Liver (tissue), 9 donors: ENCODE data around the gene CSTPP1. TPM values are rescaled to one million over a fixed set of nuclear protein-coding genes. Genes with fewer than 3 reads are reported as not detected.

Experiments
- DNase-seq: peaks from one replicate; pipeline ENCODE4 v3.0.0-alpha.2; 2017; ENCODE audit warnings: low spot score
- H3K27ac ChIP-seq, 2 donors: one replicate each; pipeline ENCODE4 v1.7.0; 2013; ENCODE audit warnings: inconsistent platforms in 2 of 2, low read length in 2 of 2, control low read depth in 1 of 2, low read depth in 1 of 2, mild to moderate bottlenecking in 1 of 2
- H3K27me3 ChIP-seq, 4 donors: one replicate each; pipeline versions ENCODE4 v1.6.1 to v1.7.0; 2013; ENCODE audit warnings: low read length in 3 of 4, inconsistent platforms in 1 of 4, mild to moderate bottlenecking in 1 of 4, moderate library complexity in 1 of 4; ENCODE audit not compliant: control insufficient read depth in 4 of 4, insufficient read depth in 4 of 4
- H3K36me3 ChIP-seq, 4 donors: one replicate each; pipeline versions ENCODE4 v1.6.1 to v1.7.0; 2013; ENCODE audit warnings: low read length in 3 of 4, mild to moderate bottlenecking in 3 of 4, low read depth in 1 of 4, moderate library complexity in 1 of 4; ENCODE audit not compliant: control insufficient read depth in 4 of 4, insufficient read depth in 3 of 4
- H3K4me1 ChIP-seq, 4 donors: one replicate each; pipeline versions ENCODE4 v1.6.1 to v1.7.0; 2013; ENCODE audit warnings: low read length in 3 of 4, mild to moderate bottlenecking in 3 of 4, moderate library complexity in 1 of 4; ENCODE audit not compliant: control insufficient read depth in 4 of 4, insufficient read depth in 4 of 4
- H3K4me3 ChIP-seq, 3 donors: one replicate each; pipeline versions ENCODE4 v1.6.1 to v1.7.0; 2013; ENCODE audit warnings: low read length in 3 of 3, control low read depth in 1 of 3, low read depth in 1 of 3, mild to moderate bottlenecking in 1 of 3
- H3K9ac ChIP-seq, 2 donors: one replicate each; pipeline ENCODE4 v1.7.0; 2013; ENCODE audit warnings: low read length in 2 of 2, mild to moderate bottlenecking in 2 of 2, moderate library complexity in 2 of 2, control low read depth in 1 of 2, low read depth in 1 of 2
- H3K9me3 ChIP-seq, 4 donors: one replicate each; pipeline versions ENCODE4 v1.6.1 to v1.7.0; 2013; ENCODE audit warnings: low read length in 3 of 4; ENCODE audit not compliant: control insufficient read depth in 4 of 4
- CTCF ChIP-seq: fragments of 150-350 bp; IDR thresholded peaks from 2 replicates; pipeline ENCODE4 v1.5.1; 2017; ENCODE audit warnings: improper control_type of control experiment, low read depth, low read length; ENCODE audit not compliant: missing input control
- EGR1 ChIP-seq, 2 donors: IDR thresholded peaks; 2 replicates each; pipeline ENCODE4 v1.6.1; 2016 to 2018; ENCODE audit warnings: antibody characterized with exemption in 2 of 2, low read depth in 2 of 2
- FOXA1 ChIP-seq: IDR thresholded peaks from 2 replicates; pipeline ENCODE4 v1.6.1; 2016; ENCODE audit warnings: antibody characterized with exemption
- FOXA2 ChIP-seq: IDR thresholded peaks from 2 replicates; pipeline ENCODE4 v1.6.1; 2016; ENCODE audit warnings: antibody characterized with exemption
- GABPA ChIP-seq, 2 donors: IDR thresholded peaks in 1 of 2; conservative IDR thresholded peaks in 1 of 2; 2 replicates each; pipeline ENCODE4 v1.6.1; 2016; ENCODE audit warnings: antibody characterized with exemption in 2 of 2, mild to moderate bottlenecking in 1 of 2, moderate library complexity in 1 of 2
- HNF4G ChIP-seq: IDR thresholded peaks from 2 replicates; pipeline ENCODE4 v1.6.1; 2016; ENCODE audit warnings: antibody characterized with exemption
- JUND ChIP-seq, 2 donors: IDR thresholded peaks; 2 replicates each; pipeline ENCODE4 v1.6.1; 2016; ENCODE audit warnings: antibody characterized with exemption in 2 of 2
- NR2F2 ChIP-seq: IDR thresholded peaks from 2 replicates; pipeline ENCODE4 v1.6.1; 2016; ENCODE audit warnings: antibody characterized with exemption
- RAD21 ChIP-seq, 2 donors: IDR thresholded peaks; 2 replicates each; pipeline ENCODE4 v1.6.1; 2016; ENCODE audit warnings: antibody characterized with exemption in 2 of 2, mild to moderate bottlenecking in 2 of 2
- REST ChIP-seq: IDR thresholded peaks from 2 replicates; pipeline ENCODE4 v1.6.1; 2016; ENCODE audit warnings: antibody characterized with exemption, mild to moderate bottlenecking
- RXRA ChIP-seq, 2 donors: IDR thresholded peaks; 2 replicates each; pipeline ENCODE4 v1.6.1; 2017 to 2018; ENCODE audit warnings: antibody characterized with exemption in 2 of 2, mild to moderate bottlenecking in 1 of 2
- SP1 ChIP-seq: IDR thresholded peaks from 2 replicates; pipeline ENCODE4 v1.6.1; 2018; ENCODE audit warnings: antibody characterized with exemption, mild to moderate bottlenecking
- TAF1 ChIP-seq: conservative IDR thresholded peaks from 2 replicates; pipeline ENCODE4 v1.6.1; 2016; ENCODE audit warnings: antibody characterized with exemption, mild to moderate bottlenecking
- YY1 ChIP-seq: IDR thresholded peaks from 2 replicates; pipeline ENCODE4 v1.6.1; 2016; ENCODE audit warnings: antibody characterized with exemption, mild to moderate bottlenecking
- WGBS: extraction: QIAGEN DNeasy Blood & Tissue Kit; methylation state at CpG from one replicate; pipeline ENCODE4 v1.1.7; 2013; 5-methylcytosine and 5-hydroxymethylcytosine counted together
- polyA plus RNA-seq, 2 donors: library from polyadenylated mRNA; stranded (reverse) in 1 of 2; unstranded in 1 of 2; fragments of 200-250 nt in 1 of 2; fragments of >200 nt in 1 of 2; fragmentation: Nextera tagmentation in 1 of 2; extraction: Ambion mirVana in 1 of 2; gene quantifications; one replicate each; pipeline versions ENCODE4 v1.2.1 to v1.2.3, GENCODE V29; 2013 to 2015
- total RNA-seq, 2 donors: library from RNA; depleted of rRNA; stranded (reverse); fragments of >200 nt; gene quantifications; one replicate each; pipeline ENCODE4 v1.2.3, GENCODE V29; 2014
- TF ChIP-seq, protein P1 (sequence below): IDR thresholded peaks from 2 replicates; pipeline ENCODE4 v1.6.1; 2016; ENCODE audit warnings: antibody characterized with exemption
- TF ChIP-seq, protein P2 (sequence below): IDR thresholded peaks from 2 replicates; pipeline ENCODE4 v1.6.1; 2016; ENCODE audit warnings: antibody characterized with exemption
- TF ChIP-seq, protein P3 (sequence below): IDR thresholded peaks from 2 replicates; pipeline ENCODE4 v1.6.1; 2016; ENCODE audit warnings: antibody characterized with exemption
- donor health status: healthy.
- donor health status: healthy.
- donor health status: healthy.
- donor health status: healthy.
- donor health status: healthy.

Gene CSTPP1
- total and polyA plus RNA-seq, 4 donors: 5.4 to 6.6 (median 5.7) TPM

- no peak for TF ChIP-seq EGR1 (IDR thresholded peaks at IDR 0.05; ENCODE audit: low read depth in 2 of 2)
- no peak for TF ChIP-seq TAF1
- no peak for TF ChIP-seq REST
- TF ChIP-seq FOXA2: no peak
- TF ChIP-seq CTCF: no peak
- TF ChIP-seq, protein P1, sequence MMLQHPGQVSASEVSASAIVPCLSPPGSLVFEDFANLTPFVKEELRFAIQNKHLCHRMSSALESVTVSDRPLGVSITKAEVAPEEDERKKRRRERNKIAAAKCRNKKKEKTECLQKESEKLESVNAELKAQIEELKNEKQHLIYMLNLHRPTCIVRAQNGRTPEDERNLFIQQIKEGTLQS: no peak
- Histone ChIP-seq H3K27me3 (no peaks in the 10 kb centered on the region), H3K27ac (no peak overlapping the region), H3K36me3 (no peaks in the 10 kb centered on the region), H3K4me3 (no peak overlapping the region), H3K4me1 (peaks cover 8 to 28% (median 22%) of the 10 kb centered on the region in 4 donors), H3K9me3 (no peaks in the 10 kb centered on the region), H3K9ac (no peak overlapping the region)
- DNase-seq: no peak
- 52% methylated on average over 1 of the region's 1 CpG for WGBS
These were observed 65.8 kb downstream of the CSTPP1 start for GRCh38 chr11:47002390-47002789.

GRCh38 chr11:47003180-47003877 lies 66.8 kb downstream of the CSTPP1 start:
- Histone ChIP-seq H3K4me1 (peaks cover 8 to 28% (median 22%) of the 10 kb centered on the region in 4 donors), H3K27ac (peak overlapping the region in 1 of 2 donors; percentile 34), H3K9ac (no peak overlapping the region), H3K27me3 (no peaks in the 10 kb centered on the region), H3K9me3 (no peaks in the 10 kb centered on the region), H3K36me3 (no peaks in the 10 kb centered on the region), H3K4me3 (no peak overlapping the region)
- 62% methylated on average over 3 of the region's 3 CpGs for WGBS
- DNase-seq: no peak
- no peak for TF ChIP-seq HNF4G
- TF ChIP-seq, protein P2, sequence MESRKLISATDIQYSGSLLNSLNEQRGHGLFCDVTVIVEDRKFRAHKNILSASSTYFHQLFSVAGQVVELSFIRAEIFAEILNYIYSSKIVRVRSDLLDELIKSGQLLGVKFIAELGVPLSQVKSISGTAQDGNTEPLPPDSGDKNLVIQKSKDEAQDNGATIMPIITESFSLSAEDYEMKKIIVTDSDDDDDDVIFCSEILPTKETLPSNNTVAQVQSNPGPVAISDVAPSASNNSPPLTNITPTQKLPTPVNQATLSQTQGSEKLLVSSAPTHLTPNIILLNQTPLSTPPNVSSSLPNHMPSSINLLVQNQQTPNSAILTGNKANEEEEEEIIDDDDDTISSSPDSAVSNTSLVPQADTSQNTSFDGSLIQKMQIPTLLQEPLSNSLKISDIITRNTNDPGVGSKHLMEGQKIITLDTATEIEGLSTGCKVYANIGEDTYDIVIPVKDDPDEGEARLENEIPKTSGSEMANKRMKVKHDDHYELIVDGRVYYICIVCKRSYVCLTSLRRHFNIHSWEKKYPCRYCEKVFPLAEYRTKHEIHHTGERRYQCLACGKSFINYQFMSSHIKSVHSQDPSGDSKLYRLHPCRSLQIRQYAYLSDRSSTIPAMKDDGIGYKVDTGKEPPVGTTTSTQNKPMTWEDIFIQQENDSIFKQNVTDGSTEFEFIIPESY: peak; percentile 34
- peak; percentile 99 for TF ChIP-seq JUND (IDR thresholded peaks at IDR 0.05)
- TF ChIP-seq YY1: peak; percentile 33
- TF ChIP-seq RXRA (IDR thresholded peaks at IDR 0.05): peak; percentile 69 to 77
- TF ChIP-seq TAF1: no peak
- TF ChIP-seq, protein P3, sequence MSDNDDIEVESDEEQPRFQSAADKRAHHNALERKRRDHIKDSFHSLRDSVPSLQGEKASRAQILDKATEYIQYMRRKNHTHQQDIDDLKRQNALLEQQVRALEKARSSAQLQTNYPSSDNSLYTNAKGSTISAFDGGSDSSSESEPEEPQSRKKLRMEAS: peak; percentile 27
- no peak for TF ChIP-seq FOXA1
- TF ChIP-seq CTCF: no peak
- peak; percentile 80 to 92 for TF ChIP-seq EGR1 (IDR thresholded peaks at IDR 0.05; ENCODE audit: low read depth in 2 of 2)
- TF ChIP-seq, protein P1: peak; percentile 84
- peak; percentile 78 for TF ChIP-seq SP1
- TF ChIP-seq GABPA (IDR thresholded peaks at IDR 0.05 in 1 of 2, conservative IDR thresholded peaks at IDR 0.05 in 1 of 2): peak; percentile 18 to 40
- TF ChIP-seq RAD21 (IDR thresholded peaks at IDR 0.05): peak in 1 of 2 donors; percentile 37
- TF ChIP-seq NR2F2: no peak
